ENCODE data around the gene TTYH3. TPM values are rescaled to one million over a fixed set of nuclear protein-coding genes. Genes with fewer than 3 reads are reported as not detected.

Gene TTYH3
- total RNA-seq, 1 experiment from 2014 or later = 278 TPM

- no peaks in the 10 kb centered on the region for H3K9me3 ChIP-seq (ENCODE audit: control insufficient read depth, insufficient read depth, low read depth, low read length)
- ATAC-seq (no peak), DNase-seq (ENCODE audit: low read depth, low spot score) (no peak)
- peak overlapping the region; percentile 83 for H3K27ac ChIP-seq (ENCODE audit: low read length)
- in situ Hi-C loops (cut with HindIII; ENCODE audit: low pct_unique_long_range_greater_than_20kb, low sequenced_read_pairs) (no loop called here), intact Hi-C loops (cut with micrococcal nuclease; ENCODE audit: unreplicated experiment) (no loop called here)
- no peak overlapping the region for H3K4me3 ChIP-seq (ENCODE audit: low read depth in 2 of 2, low read length in 2 of 2)
- H3K36me3 ChIP-seq (ENCODE audit: control insufficient read depth, insufficient read depth, low read length) = 0 out of 2 replicates have a peak, but pooled peaks cover 2% of the 10 kb centered on the region
- ChIA-PET CTCF (interaction anchor here (0.9 to 1.0 kb wide), 2 partner anchors 12 to 18 kb away, joined by 3 to 4 read pairs; partner anchors contain the start of gene TTYH3), POLR2A (no interaction called here)
- H3K4me1 ChIP-seq (ENCODE audit: control insufficient read depth, insufficient read depth, low read length) = peaks cover 71% of the 10 kb centered on the region
- no peaks in the 10 kb centered on the region for H3K27me3 ChIP-seq (ENCODE audit: control insufficient read depth, insufficient read depth, low read length)
- no TSS peak for BruUV-seq (replicated peaks)
- TF ChIP-seq, protein P1, sequence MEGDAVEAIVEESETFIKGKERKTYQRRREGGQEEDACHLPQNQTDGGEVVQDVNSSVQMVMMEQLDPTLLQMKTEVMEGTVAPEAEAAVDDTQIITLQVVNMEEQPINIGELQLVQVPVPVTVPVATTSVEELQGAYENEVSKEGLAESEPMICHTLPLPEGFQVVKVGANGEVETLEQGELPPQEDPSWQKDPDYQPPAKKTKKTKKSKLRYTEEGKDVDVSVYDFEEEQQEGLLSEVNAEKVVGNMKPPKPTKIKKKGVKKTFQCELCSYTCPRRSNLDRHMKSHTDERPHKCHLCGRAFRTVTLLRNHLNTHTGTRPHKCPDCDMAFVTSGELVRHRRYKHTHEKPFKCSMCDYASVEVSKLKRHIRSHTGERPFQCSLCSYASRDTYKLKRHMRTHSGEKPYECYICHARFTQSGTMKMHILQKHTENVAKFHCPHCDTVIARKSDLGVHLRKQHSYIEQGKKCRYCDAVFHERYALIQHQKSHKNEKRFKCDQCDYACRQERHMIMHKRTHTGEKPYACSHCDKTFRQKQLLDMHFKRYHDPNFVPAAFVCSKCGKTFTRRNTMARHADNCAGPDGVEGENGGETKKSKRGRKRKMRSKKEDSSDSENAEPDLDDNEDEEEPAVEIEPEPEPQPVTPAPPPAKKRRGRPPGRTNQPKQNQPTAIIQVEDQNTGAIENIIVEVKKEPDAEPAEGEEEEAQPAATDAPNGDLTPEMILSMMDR (IDR thresholded peaks at IDR 0.05) = peak; percentile 88; the same call in 1 of the 2 replicates
- TF ChIP-seq SIN3A (IDR thresholded peaks at IDR 0.05; ENCODE audit: borderline replicate concordance, insufficient read depth, low read depth, low read length) = no peak
- no peak for TF ChIP-seq REST (IDR thresholded peaks at IDR 0.05; ENCODE audit: insufficient read depth in 1 of 2, low read depth in 2 of 2, low read length in 1 of 2)
- 0 out of 2 replicates have a peak, but pooled peaks have one; percentile 48 for TF ChIP-seq TCF7L2 (IDR thresholded peaks at IDR 0.05; ENCODE audit: low read depth, low read length)
- no peak for TF ChIP-seq POLR2AphosphoS5 (IDR thresholded peaks at IDR 0.05; ENCODE audit: low read depth, low read length)
Measured at GRCh38 chr7:2643386-2644219, 11.8 kb downstream of the TTYH3 start.

- Histone ChIP-seq H3K27me3 (ENCODE audit: control insufficient read depth, insufficient read depth, low read length) (no peaks in the 10 kb centered on the region), H3K36me3 (ENCODE audit: control insufficient read depth, insufficient read depth, low read length) (0 out of 2 replicates have a peak, but pooled peaks cover 2% of the 10 kb centered on the region), H3K27ac (ENCODE audit: low read length) (peak overlapping the region; percentile 83), H3K4me3 (ENCODE audit: low read depth in 2 of 2, low read length in 2 of 2) (no peak overlapping the region), H3K4me1 (ENCODE audit: control insufficient read depth, insufficient read depth, low read length) (peaks cover 65% of the 10 kb centered on the region), H3K9me3 (ENCODE audit: control insufficient read depth, insufficient read depth, low read depth, low read length) (no peaks in the 10 kb centered on the region)
- in situ Hi-C loops (cut with HindIII; ENCODE audit: low pct_unique_long_range_greater_than_20kb, low sequenced_read_pairs) = no loop called here
- CTCF ChIA-PET = interaction anchor here (0.9 to 1.0 kb wide), 2 partner anchors 13 to 17 kb away, joined by 3 to 4 read pairs; partner anchors contain the start of gene TTYH3
- no peak for DNase-seq (ENCODE audit: low read depth, low spot score)
- BruUV-seq (replicated peaks) = no TSS peak
- ATAC-seq = no peak
- POLR2A ChIA-PET = no interaction called here
- intact Hi-C loops (cut with micrococcal nuclease; ENCODE audit: unreplicated experiment) = no loop called here
- TF ChIP-seq REST (IDR thresholded peaks at IDR 0.05; ENCODE audit: insufficient read depth in 1 of 2, low read depth in 2 of 2, low read length in 1 of 2) = no peak
Measured at GRCh38 chr7:2644220-2644561, 12.4 kb downstream of the TTYH3 start.

Data from Panc1 (cell line).